Measurements from ENCODE around the gene THOC2. TPM values are rescaled to one million over a fixed set of nuclear protein-coding genes. Genes with fewer than 3 reads are reported as not detected.
A peak's percentile ranks its signal among the peaks of the same experiment; 100 is the strongest.

The THOC2 gene
- total RNA-seq, 2 donors from 2014 or later = 88.8 to 93.2 TPM

DNA sequence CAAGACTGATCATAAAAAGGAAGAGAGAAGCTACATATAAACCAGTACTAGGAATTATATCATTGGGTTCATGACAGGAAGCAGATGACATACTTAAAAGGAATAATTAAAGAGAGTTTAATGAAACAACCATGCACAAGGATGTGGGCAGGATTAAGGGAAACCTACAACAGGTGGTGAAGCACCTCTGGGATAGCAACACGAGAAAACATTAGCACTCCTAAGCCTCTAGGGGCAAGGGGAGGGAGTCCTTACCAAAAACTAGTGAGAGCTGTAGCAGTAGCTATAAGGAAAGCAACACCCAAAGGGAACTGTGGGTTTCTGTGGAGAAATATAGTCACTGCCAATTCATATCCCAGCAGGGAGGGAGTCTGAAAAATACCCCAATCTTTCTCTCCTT is 7.2 kb upstream of the THOC2 start:
- no peaks in the 10 kb centered on the region for H3K9me3 ChIP-seq (ENCODE audit: control insufficient read depth, low read length)
- no peaks in the 10 kb centered on the region for H3K4me1 ChIP-seq (ENCODE audit: control insufficient read depth, insufficient read depth, low read length)
- Mint-ChIP-seq H3K4me3 (no peak overlapping the region), H3K27me3 (ENCODE audit: insufficient read depth) (no peaks in the 10 kb centered on the region), H3K4me1 (peaks cover 7% of the 10 kb centered on the region), H3K36me3 (ENCODE audit: low read depth) (no peaks in the 10 kb centered on the region), H3K9me3 (peaks cover 60% of the 10 kb centered on the region), H3K27ac (no peak overlapping the region)
- no peak overlapping the region for H3K4me3 ChIP-seq (ENCODE audit: low read length)
- H3K9ac ChIP-seq (ENCODE audit: extremely low read depth, low read length, poor library complexity, severe bottlenecking) = no peak overlapping the region
- no peak overlapping the region for H3K27ac ChIP-seq (ENCODE audit: low read depth, low read length)
- no peaks in the 10 kb centered on the region for H3K27me3 ChIP-seq (ENCODE audit: control insufficient read depth, insufficient read depth, low read length, poor library complexity, severe bottlenecking)
- TF ChIP-seq, protein P1, sequence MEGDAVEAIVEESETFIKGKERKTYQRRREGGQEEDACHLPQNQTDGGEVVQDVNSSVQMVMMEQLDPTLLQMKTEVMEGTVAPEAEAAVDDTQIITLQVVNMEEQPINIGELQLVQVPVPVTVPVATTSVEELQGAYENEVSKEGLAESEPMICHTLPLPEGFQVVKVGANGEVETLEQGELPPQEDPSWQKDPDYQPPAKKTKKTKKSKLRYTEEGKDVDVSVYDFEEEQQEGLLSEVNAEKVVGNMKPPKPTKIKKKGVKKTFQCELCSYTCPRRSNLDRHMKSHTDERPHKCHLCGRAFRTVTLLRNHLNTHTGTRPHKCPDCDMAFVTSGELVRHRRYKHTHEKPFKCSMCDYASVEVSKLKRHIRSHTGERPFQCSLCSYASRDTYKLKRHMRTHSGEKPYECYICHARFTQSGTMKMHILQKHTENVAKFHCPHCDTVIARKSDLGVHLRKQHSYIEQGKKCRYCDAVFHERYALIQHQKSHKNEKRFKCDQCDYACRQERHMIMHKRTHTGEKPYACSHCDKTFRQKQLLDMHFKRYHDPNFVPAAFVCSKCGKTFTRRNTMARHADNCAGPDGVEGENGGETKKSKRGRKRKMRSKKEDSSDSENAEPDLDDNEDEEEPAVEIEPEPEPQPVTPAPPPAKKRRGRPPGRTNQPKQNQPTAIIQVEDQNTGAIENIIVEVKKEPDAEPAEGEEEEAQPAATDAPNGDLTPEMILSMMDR (conservative IDR thresholded peaks at IDR 0.05) = peak; percentile 56
- H3K36me3 ChIP-seq (ENCODE audit: control insufficient read depth, insufficient read depth, low read length) = no peaks in the 10 kb centered on the region
- 33% methylated on average over 1 of the region's 1 CpG; no CpG with 5 or more reads in 1 of the 2 experiments for WGBS, 2 experiments (ENCODE audit: insufficient coverage in 1 of 2, insufficient read length in 1 of 2)
- DNase-seq = no peak

DNA sequence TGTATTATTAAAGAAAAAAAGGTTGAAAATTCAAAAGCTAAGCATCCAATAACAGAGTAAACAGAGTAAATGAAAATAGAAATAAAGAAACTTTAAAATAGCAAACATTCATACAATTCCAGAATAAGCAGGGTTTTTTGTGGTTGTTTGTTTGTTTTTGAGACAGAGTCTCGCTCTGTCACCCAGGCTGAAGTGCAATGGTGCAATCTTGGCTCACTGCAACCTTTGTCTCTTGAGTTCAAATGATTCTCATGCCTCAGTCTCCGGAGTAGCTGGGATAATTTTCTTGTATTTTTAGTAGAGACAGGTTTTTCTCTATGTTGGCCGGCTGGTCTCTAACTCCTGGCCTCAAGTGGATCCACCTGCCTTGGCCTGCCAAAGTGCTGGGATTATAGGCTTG is 6.6 kb upstream of the THOC2 start:
- TF ChIP-seq, protein P1 (conservative IDR thresholded peaks at IDR 0.05) = no peak
- no peaks in the 10 kb centered on the region for H3K36me3 Mint-ChIP-seq (ENCODE audit: low read depth)
- H3K27ac Mint-ChIP-seq = no peak overlapping the region
- H3K9me3 ChIP-seq (ENCODE audit: control insufficient read depth, low read length) = no peaks in the 10 kb centered on the region
- H3K4me1 ChIP-seq (ENCODE audit: control insufficient read depth, insufficient read depth, low read length) = no peaks in the 10 kb centered on the region
- H3K4me3 ChIP-seq (ENCODE audit: low read length) = no peak overlapping the region
- H3K9ac ChIP-seq (ENCODE audit: extremely low read depth, low read length, poor library complexity, severe bottlenecking) = no peak overlapping the region
- no peak for DNase-seq
- H3K27me3 ChIP-seq (ENCODE audit: control insufficient read depth, insufficient read depth, low read length, poor library complexity, severe bottlenecking) = no peaks in the 10 kb centered on the region
- peaks cover 7% of the 10 kb centered on the region for H3K4me1 Mint-ChIP-seq
- peaks cover 65% of the 10 kb centered on the region for H3K9me3 Mint-ChIP-seq
- no peaks in the 10 kb centered on the region for H3K27me3 Mint-ChIP-seq (ENCODE audit: insufficient read depth)
- no peaks in the 10 kb centered on the region for H3K36me3 ChIP-seq (ENCODE audit: control insufficient read depth, insufficient read depth, low read length)
- no peak overlapping the region for H3K4me3 Mint-ChIP-seq
- no peak overlapping the region for H3K27ac ChIP-seq (ENCODE audit: low read depth, low read length)
- WGBS, 2 experiments (ENCODE audit: insufficient coverage in 1 of 2, insufficient read length in 1 of 2) = 67 to 98% methylated on average over 1 to 3 of the region's 3 CpGs

DNA sequence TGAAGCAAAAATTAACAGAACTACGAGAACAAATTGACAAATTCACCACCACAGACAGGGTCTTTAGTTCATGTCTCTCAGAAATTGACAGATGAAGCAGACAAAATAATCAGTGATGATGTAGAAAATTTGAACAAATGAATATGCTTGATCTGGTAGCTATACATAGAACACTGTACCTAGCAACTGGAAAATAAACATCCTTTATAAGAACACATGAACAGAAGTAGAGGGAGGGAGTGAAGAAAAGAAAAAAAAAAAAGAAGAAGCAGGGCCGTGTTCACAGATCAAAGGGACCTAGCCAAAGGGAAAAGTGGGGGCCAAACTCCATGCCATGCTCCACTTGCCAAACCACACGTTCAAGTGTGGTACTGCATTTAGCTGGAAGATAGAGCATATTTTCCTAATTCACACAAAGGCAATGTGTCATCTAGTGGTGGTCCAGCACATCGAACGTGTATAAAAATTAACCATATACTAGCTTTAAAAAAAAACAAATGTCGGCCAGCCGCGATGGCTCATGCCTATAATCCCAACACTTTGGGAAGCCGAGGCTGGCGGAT is 5.6 kb upstream of the THOC2 start:
- H3K4me1 Mint-ChIP-seq = peaks cover 7% of the 10 kb centered on the region
- TF ChIP-seq, protein P1 (conservative IDR thresholded peaks at IDR 0.05) = no peak
- no peaks in the 10 kb centered on the region for H3K9me3 ChIP-seq (ENCODE audit: control insufficient read depth, low read length)
- H3K36me3 ChIP-seq (ENCODE audit: control insufficient read depth, insufficient read depth, low read length) = no peaks in the 10 kb centered on the region
- H3K4me3 ChIP-seq (ENCODE audit: low read length) = no peak overlapping the region
- DNase-seq = no peak
- no peak overlapping the region for H3K27ac Mint-ChIP-seq
- no peak overlapping the region for H3K27ac ChIP-seq (ENCODE audit: low read depth, low read length)
- no peaks in the 10 kb centered on the region for H3K4me1 ChIP-seq (ENCODE audit: control insufficient read depth, insufficient read depth, low read length)
- H3K4me3 Mint-ChIP-seq = no peak overlapping the region
- H3K27me3 Mint-ChIP-seq (ENCODE audit: insufficient read depth) = no peaks in the 10 kb centered on the region
- WGBS, 2 experiments (ENCODE audit: insufficient coverage in 1 of 2, insufficient read length in 1 of 2) = 97% methylated on average over 6 of the region's 10 CpGs; no CpG with 5 or more reads in 1 of the 2 experiments
- no peaks in the 10 kb centered on the region for H3K27me3 ChIP-seq (ENCODE audit: control insufficient read depth, insufficient read depth, low read length, poor library complexity, severe bottlenecking)
- H3K9me3 Mint-ChIP-seq = peaks cover 62% of the 10 kb centered on the region
- no peaks in the 10 kb centered on the region for H3K36me3 Mint-ChIP-seq (ENCODE audit: low read depth)
- no peak overlapping the region for H3K9ac ChIP-seq (ENCODE audit: extremely low read depth, low read length, poor library complexity, severe bottlenecking)
